ENCODE results near the gene PROX1.
"Not testable (repeated sequence)": the region's sequence is repeated elsewhere in the genome, so short reads cannot be mapped to it uniquely, and the experiment has no call there.

The PROX1 gene

GRCh38 chr1:214075999-214076707, 88.4 kb downstream of the PROX1 start:
- DNase-seq = no peak

- DNase-seq = no peak
Measured at GRCh38 chr1:214076708-214077065, 88.9 kb downstream of the PROX1 start.

- no peak for DNase-seq
Measured at GRCh38 chr1:214078950-214079349, 91.2 kb downstream of the PROX1 start.

DNA sequence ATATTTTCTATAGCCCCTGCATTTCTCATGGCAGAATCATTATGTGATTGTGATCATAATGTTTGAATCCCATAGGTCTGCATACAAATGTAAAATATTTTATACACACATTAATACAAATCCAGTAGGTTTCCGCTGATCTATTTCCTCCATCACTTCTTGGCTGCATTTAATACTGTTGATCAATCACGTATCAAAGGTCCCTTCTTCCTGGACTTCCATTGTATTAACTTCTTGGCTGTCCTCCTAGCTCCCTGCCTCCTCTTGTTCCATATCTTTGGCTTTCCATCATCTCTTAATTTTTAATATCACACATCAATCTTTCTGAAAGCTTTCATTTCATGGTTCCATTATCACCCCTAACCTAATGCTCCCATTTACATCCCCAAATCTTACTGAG, 97.6 kb downstream of the PROX1 start:
- DNase-seq = no peak

- DNase-seq = no peak
Measured at GRCh38 chr1:214086945-214087344, 99.2 kb downstream of the PROX1 start.

DNA sequence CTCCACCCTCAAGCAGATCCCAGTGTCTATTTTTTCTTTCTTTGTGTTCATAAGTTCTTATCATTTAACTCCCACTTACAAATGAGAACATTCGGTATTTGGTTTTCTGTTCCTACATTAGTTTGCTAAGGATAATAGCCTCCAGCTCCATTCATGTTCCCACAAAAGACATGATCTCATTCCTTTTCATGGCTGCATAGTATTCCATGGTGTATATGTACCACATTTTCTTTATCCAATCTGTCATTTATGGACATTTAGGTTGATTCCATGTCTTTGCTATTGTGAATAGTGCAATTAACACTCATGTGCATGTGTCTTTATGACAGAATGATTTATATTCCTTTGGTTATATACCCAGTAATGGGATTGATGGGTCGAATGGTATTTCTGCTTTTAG, 101.2 kb downstream of the PROX1 start:
- not testable (repeated sequence) for DNase-seq

All from GF-D8 (cell line).